ENCODE results near the gene ASZ1. TPM values are rescaled to one million over a fixed set of nuclear protein-coding genes. Genes with fewer than 3 reads are reported as not detected.

Gene ASZ1
- total and polyA plus RNA-seq, 9 donors, result 0.21 TPM; not detected in 8

DNA sequence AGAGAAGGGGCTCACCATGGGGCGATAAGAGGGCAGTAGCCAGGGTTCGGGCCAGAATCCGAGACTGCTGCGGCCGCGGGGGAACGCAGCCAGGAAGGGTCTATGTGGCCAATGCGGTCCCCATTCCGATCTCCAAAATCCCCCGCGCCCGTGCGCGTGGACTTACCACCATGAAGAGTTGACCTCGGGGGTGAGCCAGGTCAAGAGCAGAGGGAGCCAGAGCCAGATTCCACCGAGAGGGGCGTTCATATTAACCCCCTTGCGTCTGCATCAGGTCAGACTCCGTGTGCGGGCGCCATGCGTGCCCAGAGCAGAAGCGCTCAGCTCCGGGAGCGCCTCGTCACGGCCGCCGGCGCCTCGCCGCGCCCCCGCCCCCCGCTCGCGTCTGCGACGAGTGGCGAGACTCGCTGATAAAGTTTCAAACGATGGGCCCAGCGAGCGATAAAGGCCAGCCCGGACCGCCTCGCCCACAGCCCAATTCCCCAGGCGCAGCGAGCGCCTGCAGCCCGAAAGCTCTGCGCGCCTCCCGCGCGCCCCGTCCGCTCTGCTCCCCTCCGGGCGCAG lies 104.5 kb downstream of the ASZ1 start, which contains the start of gene WNT2:
Gene WNT2 (minus strand): TSS at position 318 of the 564 bp plus-strand sequence. CDS start 69 bp downstream, at position 249.
- Histone ChIP-seq H3K4me1 (ENCODE audit: control insufficient read depth, insufficient read depth, low read length) (peaks cover 19% of the 10 kb centered on the region), H3K36me3 (ENCODE audit: control insufficient read depth, insufficient read depth, low read length) (no peaks in the 10 kb centered on the region), H3K27me3 (ENCODE audit: control insufficient read depth, insufficient read depth, low read length) (peaks cover 54% of the 10 kb centered on the region), H3K27ac (ENCODE audit: low read length) (no peak within 1 kb of the TSS), H3K4me3 (ENCODE audit: low read length) (peak within 1 kb of the TSS; percentile 35), H3K9me3 (replicated peaks; ENCODE audit: control insufficient read depth, low read depth, low read length) (peaks cover 2% of the 10 kb centered on the region)
- WGBS (ENCODE audit: insufficient coverage), result under 1% methylated on average over 45 of the region's 60 CpGs
- DNase-seq, result peak; percentile 14

DNA sequence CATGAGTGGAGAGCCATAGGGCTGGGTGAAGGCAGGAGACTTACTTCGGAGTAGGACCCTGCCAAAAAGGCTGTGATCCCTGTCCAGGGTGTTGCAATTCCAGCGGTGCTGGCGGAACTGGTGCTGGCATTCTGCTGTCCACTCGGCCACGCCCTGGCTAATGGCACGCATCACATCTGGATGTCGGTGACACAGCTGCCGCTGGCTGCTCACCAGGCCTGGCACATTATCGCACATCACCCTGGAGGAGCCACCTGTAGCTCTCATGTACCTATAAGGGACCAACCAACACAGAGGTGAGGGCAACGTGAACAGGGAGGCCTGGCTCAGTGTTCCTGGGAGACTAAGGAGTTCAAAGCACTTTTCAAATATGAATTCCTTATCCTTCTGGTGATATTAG lies 106.8 kb downstream of the ASZ1 start:
- 89% methylated on average over 8 of the region's 10 CpGs for WGBS (ENCODE audit: insufficient coverage)
- Histone ChIP-seq H3K9me3 (replicated peaks; ENCODE audit: control insufficient read depth, low read depth, low read length) (no peaks in the 10 kb centered on the region), H3K27me3 (ENCODE audit: control insufficient read depth, insufficient read depth, low read length) (peaks cover 52% of the 10 kb centered on the region)

DNA sequence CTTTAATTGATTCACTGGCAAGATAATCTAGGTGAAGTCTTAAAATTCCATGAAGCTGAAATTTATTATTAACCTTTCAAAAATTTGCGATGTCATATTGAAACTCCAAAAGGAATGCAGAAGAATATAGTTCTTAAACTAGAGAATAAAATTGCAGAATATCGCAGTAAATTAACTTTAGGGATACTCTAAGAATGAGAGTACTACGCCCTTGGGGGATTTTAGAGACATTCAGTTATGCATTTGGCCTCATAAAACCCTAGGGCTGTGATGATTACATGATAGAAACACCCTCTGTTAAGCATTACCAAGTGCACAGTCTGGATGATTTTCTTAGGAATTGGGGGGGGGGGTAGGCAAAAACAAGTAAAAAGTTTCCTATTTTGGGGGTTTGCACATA lies 108.1 kb downstream of the ASZ1 start:
- H3K36me3 ChIP-seq (ENCODE audit: control insufficient read depth, insufficient read depth, low read length), result no peaks in the 10 kb centered on the region
- H3K27me3 ChIP-seq (ENCODE audit: control insufficient read depth, insufficient read depth, low read length), result peaks cover 42% of the 10 kb centered on the region
- H3K27ac ChIP-seq (ENCODE audit: low read length), result no peak overlapping the region
- H3K9me3 ChIP-seq (replicated peaks; ENCODE audit: control insufficient read depth, low read depth, low read length), result no peaks in the 10 kb centered on the region
- DNase-seq, result peak; percentile 10
- no peak overlapping the region for H3K4me3 ChIP-seq (ENCODE audit: low read length)
- no CpG with 5 or more reads among the region's 3 CpGs for WGBS (ENCODE audit: insufficient coverage)
- H3K4me1 ChIP-seq (ENCODE audit: control insufficient read depth, insufficient read depth, low read length), result peaks cover 16% of the 10 kb centered on the region

More for the DNA sequence above, 106.8 kb downstream of the ASZ1 start:
- Histone ChIP-seq H3K4me3 (ENCODE audit: low read length) (no peak overlapping the region), H3K4me1 (ENCODE audit: control insufficient read depth, insufficient read depth, low read length) (peaks cover 19% of the 10 kb centered on the region), H3K36me3 (ENCODE audit: control insufficient read depth, insufficient read depth, low read length) (no peaks in the 10 kb centered on the region), H3K27ac (ENCODE audit: low read length) (no peak overlapping the region)
- DNase-seq, result no peak

DNA sequence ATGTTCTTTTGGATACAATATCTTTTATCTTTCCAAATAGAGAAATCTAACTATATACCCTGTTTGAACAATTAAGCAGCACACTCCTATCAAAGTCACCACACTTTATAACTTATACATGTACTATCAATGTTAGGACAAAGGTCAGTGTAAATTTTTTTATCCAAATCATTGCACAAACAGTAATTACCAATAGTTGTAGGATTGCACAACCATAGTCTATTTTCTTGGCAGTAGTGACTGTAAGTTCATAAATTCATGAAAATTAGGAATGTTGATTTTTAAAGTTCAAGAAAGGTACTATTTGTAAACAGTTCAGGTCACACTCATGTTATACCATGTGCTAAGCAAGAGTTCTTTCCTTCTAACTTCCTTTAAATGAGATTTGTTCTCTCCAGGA lies 113.7 kb downstream of the ASZ1 start:
- Histone ChIP-seq H3K4me3 (ENCODE audit: low read length) (no peak overlapping the region), H3K27me3 (ENCODE audit: control insufficient read depth, insufficient read depth, low read length) (peaks cover 3% of the 10 kb centered on the region), H3K9me3 (replicated peaks; ENCODE audit: control insufficient read depth, low read depth, low read length) (no peaks in the 10 kb centered on the region), H3K36me3 (ENCODE audit: control insufficient read depth, insufficient read depth, low read length) (no peaks in the 10 kb centered on the region), H3K27ac (ENCODE audit: low read length) (no peak overlapping the region), H3K4me1 (ENCODE audit: control insufficient read depth, insufficient read depth, low read length) (no peaks in the 10 kb centered on the region)
- DNase-seq, result no peak

Other genes with a start within 250 kb of the ASZ1 start
- gene WNT2, start 104.4 kb downstream of the ASZ1 start, total RNA-seq, result 14.8 TPM
- gene WNT2, start 104.4 kb downstream of the ASZ1 start, polyA plus RNA-seq (ENCODE audit: insufficient read depth in 1 of 8, insufficient read length in 8 of 8, low replicate concordance in 1 of 8), result 1 to 10 TPM in 6 of 8 donors, under 1 TPM in 2; 0.30 to 8.1 (median 3.8) TPM
- 0.04 TPM for gene CFTR, start 52.5 kb upstream of the ASZ1 start, total RNA-seq
- 1 to 10 TPM in 2 of 8 donors, under 1 TPM in 6; 0.16 to 3.7 (median 0.46) TPM for gene CFTR, start 52.5 kb upstream of the ASZ1 start, polyA plus RNA-seq (ENCODE audit: insufficient read depth in 1 of 8, insufficient read length in 8 of 8, low replicate concordance in 1 of 8)